Measurements from ENCODE around the gene RAET1L. TPM values are rescaled to one million over a fixed set of nuclear protein-coding genes. Genes with fewer than 3 reads are reported as not detected.
A peak's percentile ranks its signal among the peaks of the same experiment; 100 is the strongest.
"Not testable (repeated sequence)": the region's sequence is repeated elsewhere in the genome, so short reads cannot be mapped to it uniquely, and the experiment has no call there.

The RAET1L gene
- total RNA-seq, 1 donor from 2014 or later, result not detected

GRCh38 chr6:150004783-150005717 is 20.3 kb downstream of the RAET1L start:
- peak; percentile 94 for DNase-seq (ENCODE audit: missing footprints)
- intact Hi-C loops (cut with DNase I), result loop anchor here (5.0 to 10.0 kb wide), 2 partner anchors 170 to 458 kb away; partner anchors contain the start of gene PPIL4
- peak; percentile 99 for ATAC-seq

- intact Hi-C loops (cut with DNase I), result loop anchor here (10.0 kb wide), 1 partner anchor 169 kb away; no protein-coding TSS in a partner anchor
- no peak for DNase-seq (ENCODE audit: missing footprints)
- no peak for ATAC-seq
Observed at GRCh38 chr6:150004101-150004782, 21.1 kb downstream of the RAET1L start.

GRCh38 chr6:150003599-150003998 is 21.7 kb downstream of the RAET1L start:
- intact Hi-C loops (cut with DNase I), result loop anchor here (10.0 kb wide), 1 partner anchor 169 kb away; no protein-coding TSS in a partner anchor

DNA sequence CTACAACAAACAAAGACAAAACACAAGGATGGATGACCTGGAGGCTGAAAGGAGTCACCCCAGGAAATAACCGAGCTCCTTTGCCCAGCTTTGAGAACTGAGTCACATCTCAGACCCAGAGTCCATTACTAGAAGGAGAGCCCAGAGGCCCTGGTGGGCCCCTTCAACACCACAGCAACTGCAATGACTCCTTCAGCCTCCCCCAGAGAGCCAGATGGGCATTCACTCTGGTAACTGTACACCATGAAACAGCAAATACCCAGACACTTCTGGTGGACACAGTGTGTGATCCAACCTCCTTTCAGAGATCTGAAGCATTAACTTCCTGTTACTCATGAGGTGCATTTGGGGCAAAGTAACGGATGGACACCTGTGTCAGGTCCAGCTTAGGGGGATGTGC is 22.6 kb downstream of the RAET1L start:
- ATAC-seq (no peak), DNase-seq (ENCODE audit: missing footprints) (no peak)
- intact Hi-C loops (cut with DNase I), result loop anchor here (10.0 kb wide), 1 partner anchor 168 kb away; no protein-coding TSS in a partner anchor

More at GRCh38 chr6:150003599-150003998, 21.7 kb downstream of the RAET1L start:
- ATAC-seq; DNase-seq (ENCODE audit: missing footprints): not testable (repeated sequence)

GRCh38 chr6:150001295-150002008 is 23.9 kb downstream of the RAET1L start:
- intact Hi-C loops (cut with DNase I), result loop anchor here (10.0 kb wide), 1 partner anchor 167 kb away; no protein-coding TSS in a partner anchor
- DNase-seq (ENCODE audit: missing footprints), result no peak
- ATAC-seq, result no peak

GRCh38 chr6:149999636-150000035 is 25.7 kb downstream of the RAET1L start:
- ATAC-seq (no peak), DNase-seq (ENCODE audit: missing footprints) (no peak)
- intact Hi-C loops (cut with DNase I), result loop anchor here (10.0 kb wide), 1 partner anchor 165 kb away; no protein-coding TSS in a partner anchor

DNA sequence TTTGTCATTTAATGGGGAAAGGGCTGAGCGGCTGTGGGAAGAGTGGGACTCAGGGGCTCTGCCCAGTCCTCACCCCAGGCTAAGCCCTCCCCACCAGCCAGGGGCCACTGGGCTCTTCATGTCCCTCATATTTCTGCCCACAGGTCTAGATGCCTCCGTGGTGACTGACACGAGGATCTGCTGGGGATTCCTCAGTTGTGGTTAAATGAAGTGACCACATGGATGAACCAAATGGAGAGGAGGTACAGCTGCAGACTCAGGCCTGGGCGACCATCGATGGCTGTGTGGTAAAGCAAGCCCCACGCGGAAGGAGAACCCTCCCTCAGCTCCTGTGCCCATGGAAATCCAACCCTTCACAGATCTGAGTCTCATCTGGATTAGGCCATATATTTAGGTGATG is 29.4 kb downstream of the RAET1L start:
- intact Hi-C loops (cut with DNase I), result no loop called here
- DNase-seq (ENCODE audit: missing footprints) (no peak), ATAC-seq (no peak)

GRCh38 chr6:149995235-149995750 is 30.0 kb downstream of the RAET1L start:
- intact Hi-C loops (cut with DNase I), result no loop called here
- no peak for ATAC-seq
- DNase-seq (ENCODE audit: missing footprints), result no peak

GRCh38 chr6:149991838-149992237 is 33.5 kb downstream of the RAET1L start:
- no peak for ATAC-seq
- intact Hi-C loops (cut with DNase I), result no loop called here

DNA sequence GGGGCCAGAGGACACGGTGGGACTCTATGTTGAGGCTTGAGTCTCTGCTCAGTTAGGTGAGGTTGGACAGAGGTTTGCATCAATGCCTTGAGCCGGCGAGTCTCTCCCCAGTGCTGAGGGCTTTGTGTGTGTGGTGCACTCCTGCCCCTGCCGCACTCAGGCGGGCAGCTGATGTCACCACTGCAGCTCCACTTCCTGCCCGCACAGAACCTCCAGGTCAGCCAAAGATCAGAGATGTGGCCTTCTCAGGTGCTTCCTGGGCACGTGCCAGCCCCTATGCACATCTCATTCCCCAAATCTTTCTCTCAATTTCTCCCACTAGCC is 33.9 kb downstream of the RAET1L start:
- intact Hi-C loops (cut with DNase I); ATAC-seq; DNase-seq (ENCODE audit: missing footprints): not testable (repeated sequence)

More at GRCh38 chr6:149991838-149992237, 33.5 kb downstream of the RAET1L start:
- DNase-seq (ENCODE audit: missing footprints), result no peak

GRCh38 chr6:149990661-149991471 is 34.5 kb downstream of the RAET1L start:
- no peak for ATAC-seq
- intact Hi-C loops (cut with DNase I), result no loop called here
- DNase-seq (ENCODE audit: missing footprints), result no peak

DNA sequence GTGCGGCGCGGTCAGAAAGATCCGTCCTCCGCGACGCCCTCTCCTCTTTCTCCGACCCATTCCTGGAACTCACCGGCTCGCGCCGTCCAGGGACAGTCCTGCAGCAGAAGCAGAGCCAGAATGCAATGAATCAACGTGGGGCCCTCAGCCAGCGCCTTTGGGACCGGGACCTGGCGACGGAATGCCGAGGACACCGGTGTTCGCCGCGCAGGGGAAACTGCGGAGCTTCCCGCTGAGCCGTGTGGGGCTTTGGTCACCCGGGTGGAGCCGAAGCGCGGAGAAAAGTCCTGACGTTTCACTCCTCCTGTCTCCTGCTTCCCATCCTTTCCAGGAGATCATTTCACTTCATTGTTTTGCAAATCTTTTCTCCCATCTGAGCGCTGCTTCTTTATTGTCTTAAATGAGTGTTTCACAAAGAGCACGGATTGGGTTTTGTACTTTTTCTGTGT is 35.1 kb downstream of the RAET1L start:
- ATAC-seq (no peak), DNase-seq (ENCODE audit: missing footprints) (no peak)
- intact Hi-C loops (cut with DNase I), result no loop called here

GRCh38 chr6:149988550-149989346 is 36.6 kb downstream of the RAET1L start:
- intact Hi-C loops (cut with DNase I), result no loop called here
- DNase-seq (ENCODE audit: missing footprints) (no peak), ATAC-seq (no peak)

- no peak for ATAC-seq
- DNase-seq (ENCODE audit: missing footprints), result no peak
- intact Hi-C loops (cut with DNase I), result no loop called here
Observed at GRCh38 chr6:149987602-149988107, 37.7 kb downstream of the RAET1L start.

GRCh38 chr6:149985481-149985937 is 39.8 kb downstream of the RAET1L start:
- intact Hi-C loops (cut with DNase I), result no loop called here
- DNase-seq (ENCODE audit: missing footprints), result no peak
- no peak for ATAC-seq

DNA sequence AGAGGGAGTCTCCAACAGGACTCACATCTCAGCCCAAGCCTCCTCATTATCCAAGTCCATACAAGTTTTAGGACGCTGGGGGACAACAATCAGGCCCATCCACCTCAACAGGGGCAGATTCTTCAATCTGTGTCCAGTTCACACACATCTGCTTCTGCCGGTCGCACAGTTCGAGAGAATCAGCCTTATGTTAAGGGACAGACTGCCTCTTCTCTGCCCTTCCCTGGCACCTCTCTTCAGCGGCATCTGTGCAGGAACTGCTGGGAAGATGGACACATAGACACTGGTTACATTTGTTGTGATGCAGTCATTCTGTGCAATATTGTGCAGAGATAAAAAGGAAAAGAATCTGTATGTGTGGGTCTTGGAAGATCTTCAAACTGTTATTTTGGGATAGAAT is 40.6 kb downstream of the RAET1L start:
- DNase-seq (ENCODE audit: missing footprints) (no peak), ATAC-seq (no peak)
- intact Hi-C loops (cut with DNase I), result no loop called here

GRCh38 chr6:149983145-149983544 is 42.2 kb downstream of the RAET1L start:
- DNase-seq (ENCODE audit: missing footprints) (no peak), ATAC-seq (no peak)
- intact Hi-C loops (cut with DNase I), result no loop called here
